Suprapubic skin (tissue), 4 donors: Measurements from ENCODE around the gene IL22RA2. TPM values are rescaled to one million over a fixed set of nuclear protein-coding genes. Genes with fewer than 3 reads are reported as not detected.

Experiments used
- DNase-seq, 2 donors: peaks; one replicate each; pipeline ENCODE4 v3.0.0-alpha.2; 2019; ENCODE audit warnings: low spot score in 2 of 2
- H3K27ac ChIP-seq: fragments of 200-600 bp; sonication (generic); one replicate; pipeline ENCODE4 v1.5.1; 2019
- H3K27me3 ChIP-seq: fragments of 200-600 bp; sonication (generic); one replicate; pipeline ENCODE4 v1.5.1; 2019
- H3K36me3 ChIP-seq: fragments of 200-600 bp; sonication (generic); one replicate; pipeline ENCODE4 v1.5.1; 2019
- H3K4me1 ChIP-seq: fragments of 200-600 bp; sonication (generic); one replicate; pipeline ENCODE4 v1.5.1; 2019
- H3K4me3 ChIP-seq: fragments of 200-600 bp; sonication (generic); one replicate; pipeline ENCODE4 v1.5.1; 2019; ENCODE audit warnings: mild to moderate bottlenecking
- H3K9me3 ChIP-seq: fragments of 200-600 bp; sonication (generic); one replicate; pipeline ENCODE4 v1.5.1; 2019
- EP300 ChIP-seq: sonication (generic); formaldehyde crosslinking; IDR thresholded peaks from one replicate; pipeline ENCODE4 v1.6.1; 2017; ENCODE audit warnings: antibody characterized with exemption
- POLR2A ChIP-seq, 2 donors: fragments of 450-650 bp; IDR thresholded peaks; one replicate each; pipeline ENCODE4 v1.6.1; 2017; ENCODE audit warnings: antibody characterized with exemption in 2 of 2, mild to moderate bottlenecking in 2 of 2, moderate library complexity in 2 of 2
- POLR2AphosphoS5 ChIP-seq, 3 donors: sonication (generic); formaldehyde crosslinking; IDR thresholded peaks; one replicate each; pipeline ENCODE4 v1.6.1; 2017; ENCODE audit warnings: antibody characterized with exemption in 3 of 3
- WGBS: methylation state at CpG from one replicate; pipeline ENCODE4 v1.1.5; 2018; 5-methylcytosine and 5-hydroxymethylcytosine counted together
- total RNA-seq, 4 donors: library from RNA; depleted of rRNA; stranded (reverse); fragments of >200 nt; gene quantifications; one replicate each; pipeline ENCODE4 v1.1.0, GENCODE V29; 2016
- TF ChIP-seq, protein P1 (sequence below), 2 donors: fragments of 200-600 bp in 1 of 2; fragments of 450-650 bp in 1 of 2; sonication (generic) in 1 of 2; IDR thresholded peaks; one replicate each; pipeline ENCODE4 v1.5.1; 2016 to 2019; ENCODE audit warnings: antibody characterized with exemption in 2 of 2, mild to moderate bottlenecking in 1 of 2, moderate library complexity in 1 of 2

The IL22RA2 gene, protein sequence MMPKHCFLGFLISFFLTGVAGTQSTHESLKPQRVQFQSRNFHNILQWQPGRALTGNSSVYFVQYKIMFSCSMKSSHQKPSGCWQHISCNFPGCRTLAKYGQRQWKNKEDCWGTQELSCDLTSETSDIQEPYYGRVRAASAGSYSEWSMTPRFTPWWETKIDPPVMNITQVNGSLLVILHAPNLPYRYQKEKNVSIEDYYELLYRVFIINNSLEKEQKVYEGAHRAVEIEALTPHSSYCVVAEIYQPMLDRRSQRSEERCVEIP
- under 1 TPM in 2 of 4 donors, not detected in 2; 0.26 to 0.56 TPM for total RNA-seq

DNA sequence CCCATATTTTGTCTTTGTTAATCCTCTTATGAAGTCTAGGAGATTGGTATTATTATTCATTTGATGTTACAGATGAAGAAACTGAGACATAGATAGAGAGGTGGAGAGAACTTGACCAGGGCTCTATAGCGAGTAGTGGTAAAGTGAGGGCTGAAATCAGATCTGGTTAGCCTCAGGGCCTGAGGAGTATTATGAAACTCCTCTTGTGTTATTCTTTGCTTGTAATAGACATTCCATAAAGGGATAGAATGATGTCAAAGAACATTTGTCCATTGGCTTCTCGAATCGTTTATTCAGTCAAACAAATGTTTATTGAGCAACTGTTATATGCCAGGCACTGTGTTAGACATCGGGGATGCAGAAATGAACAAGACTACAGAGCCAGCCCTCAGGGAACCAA is at the start of gene IL22RA2:
Gene IL22RA2 (minus strand): TSS at position 144 of the 400 bp plus-strand sequence. CDS start 11,895 bp downstream, outside the sequence.
- 86% methylated on average over 4 of the region's 4 CpGs for WGBS
- Histone ChIP-seq H3K4me1 (peaks cover 12% of the 10 kb centered on the region), H3K27ac (no peak within 1 kb of the TSS), H3K27me3 (no peaks in the 10 kb centered on the region), H3K36me3 (no peaks in the 10 kb centered on the region), H3K4me3 (no peak within 1 kb of the TSS), H3K9me3 (no peaks in the 10 kb centered on the region)
- no peak for DNase-seq
- no peak for TF ChIP-seq EP300
- TF ChIP-seq, protein P1, sequence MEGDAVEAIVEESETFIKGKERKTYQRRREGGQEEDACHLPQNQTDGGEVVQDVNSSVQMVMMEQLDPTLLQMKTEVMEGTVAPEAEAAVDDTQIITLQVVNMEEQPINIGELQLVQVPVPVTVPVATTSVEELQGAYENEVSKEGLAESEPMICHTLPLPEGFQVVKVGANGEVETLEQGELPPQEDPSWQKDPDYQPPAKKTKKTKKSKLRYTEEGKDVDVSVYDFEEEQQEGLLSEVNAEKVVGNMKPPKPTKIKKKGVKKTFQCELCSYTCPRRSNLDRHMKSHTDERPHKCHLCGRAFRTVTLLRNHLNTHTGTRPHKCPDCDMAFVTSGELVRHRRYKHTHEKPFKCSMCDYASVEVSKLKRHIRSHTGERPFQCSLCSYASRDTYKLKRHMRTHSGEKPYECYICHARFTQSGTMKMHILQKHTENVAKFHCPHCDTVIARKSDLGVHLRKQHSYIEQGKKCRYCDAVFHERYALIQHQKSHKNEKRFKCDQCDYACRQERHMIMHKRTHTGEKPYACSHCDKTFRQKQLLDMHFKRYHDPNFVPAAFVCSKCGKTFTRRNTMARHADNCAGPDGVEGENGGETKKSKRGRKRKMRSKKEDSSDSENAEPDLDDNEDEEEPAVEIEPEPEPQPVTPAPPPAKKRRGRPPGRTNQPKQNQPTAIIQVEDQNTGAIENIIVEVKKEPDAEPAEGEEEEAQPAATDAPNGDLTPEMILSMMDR (IDR thresholded peaks at IDR 0.05): no peak
- TF ChIP-seq POLR2A (IDR thresholded peaks at IDR 0.05): no peak
- TF ChIP-seq POLR2AphosphoS5 (IDR thresholded peaks at IDR 0.05): no peak

DNA sequence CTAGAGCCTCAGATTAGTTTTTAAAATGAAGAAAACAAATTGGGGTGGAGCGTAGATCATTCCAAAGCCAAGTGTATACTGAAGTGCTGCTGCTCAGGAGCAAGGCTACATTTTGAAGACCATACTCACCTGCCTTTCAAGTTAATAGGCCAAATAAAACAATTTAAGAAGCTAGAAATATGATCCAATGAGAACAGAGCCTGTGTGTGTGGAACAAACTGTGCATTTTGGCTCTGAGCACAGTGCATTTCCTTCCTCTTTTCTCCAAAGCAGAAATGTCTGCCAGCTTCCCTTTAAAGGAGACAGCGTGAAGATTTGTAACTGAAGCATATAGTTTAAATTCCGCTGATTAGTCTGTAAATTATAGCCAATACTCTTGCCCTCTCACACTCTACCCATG is 48.9 kb upstream of the IL22RA2 start:
- H3K9me3 ChIP-seq: no peaks in the 10 kb centered on the region
- no peak for DNase-seq
- 29% methylated on average over 3 of the region's 3 CpGs for WGBS
- TF ChIP-seq, protein P1 (IDR thresholded peaks at IDR 0.05): no peak
- no peak for TF ChIP-seq POLR2A (IDR thresholded peaks at IDR 0.05)
- no peak for TF ChIP-seq POLR2AphosphoS5 (IDR thresholded peaks at IDR 0.05)
- no peak for TF ChIP-seq EP300
- H3K4me3 ChIP-seq: no peak overlapping the region
- H3K4me1 ChIP-seq: peaks cover 63% of the 10 kb centered on the region
- H3K27me3 ChIP-seq: no peaks in the 10 kb centered on the region
- H3K36me3 ChIP-seq: no peaks in the 10 kb centered on the region
- peak overlapping the region; percentile 59 for H3K27ac ChIP-seq

DNA sequence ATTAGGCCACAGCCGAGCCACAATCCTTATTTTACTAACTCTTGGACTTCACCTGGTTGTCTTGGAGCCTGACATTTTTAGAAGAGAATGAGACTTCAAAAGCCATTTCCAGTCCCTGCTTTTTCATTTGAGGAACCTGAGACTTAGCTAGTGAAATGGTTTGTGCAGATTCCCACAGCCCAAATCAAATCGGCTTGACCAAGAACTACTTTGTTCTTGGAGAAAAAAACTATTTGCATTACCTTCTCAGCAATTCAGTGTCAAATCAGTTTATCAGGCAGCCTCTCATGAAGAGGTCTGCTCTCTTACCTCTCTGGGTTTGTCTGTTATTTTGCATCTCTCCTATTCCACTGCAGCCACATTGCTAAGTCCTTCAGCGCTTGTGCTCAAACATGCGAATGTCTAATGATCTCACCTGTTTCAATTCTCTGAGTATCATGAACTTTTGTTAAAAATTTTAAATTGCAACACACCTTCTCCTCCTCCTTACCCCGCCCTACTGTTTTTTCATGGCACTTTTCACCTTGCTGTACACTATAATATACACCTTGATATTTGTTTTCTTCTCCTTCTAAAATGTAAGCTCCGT is 46.3 kb upstream of the IL22RA2 start:
- Histone ChIP-seq H3K27me3 (no peaks in the 10 kb centered on the region), H3K36me3 (no peaks in the 10 kb centered on the region), H3K9me3 (no peaks in the 10 kb centered on the region), H3K4me3 (peak overlapping the region; percentile 84), H3K27ac (peak overlapping the region; percentile 99), H3K4me1 (peaks cover 83% of the 10 kb centered on the region)
- WGBS: 31% methylated on average over 6 of the region's 6 CpGs
- no peak for DNase-seq
- no peak for TF ChIP-seq POLR2AphosphoS5 (IDR thresholded peaks at IDR 0.05)
- no peak for TF ChIP-seq EP300
- TF ChIP-seq POLR2A (IDR thresholded peaks at IDR 0.05): no peak
- TF ChIP-seq, protein P1 (IDR thresholded peaks at IDR 0.05): no peak

DNA sequence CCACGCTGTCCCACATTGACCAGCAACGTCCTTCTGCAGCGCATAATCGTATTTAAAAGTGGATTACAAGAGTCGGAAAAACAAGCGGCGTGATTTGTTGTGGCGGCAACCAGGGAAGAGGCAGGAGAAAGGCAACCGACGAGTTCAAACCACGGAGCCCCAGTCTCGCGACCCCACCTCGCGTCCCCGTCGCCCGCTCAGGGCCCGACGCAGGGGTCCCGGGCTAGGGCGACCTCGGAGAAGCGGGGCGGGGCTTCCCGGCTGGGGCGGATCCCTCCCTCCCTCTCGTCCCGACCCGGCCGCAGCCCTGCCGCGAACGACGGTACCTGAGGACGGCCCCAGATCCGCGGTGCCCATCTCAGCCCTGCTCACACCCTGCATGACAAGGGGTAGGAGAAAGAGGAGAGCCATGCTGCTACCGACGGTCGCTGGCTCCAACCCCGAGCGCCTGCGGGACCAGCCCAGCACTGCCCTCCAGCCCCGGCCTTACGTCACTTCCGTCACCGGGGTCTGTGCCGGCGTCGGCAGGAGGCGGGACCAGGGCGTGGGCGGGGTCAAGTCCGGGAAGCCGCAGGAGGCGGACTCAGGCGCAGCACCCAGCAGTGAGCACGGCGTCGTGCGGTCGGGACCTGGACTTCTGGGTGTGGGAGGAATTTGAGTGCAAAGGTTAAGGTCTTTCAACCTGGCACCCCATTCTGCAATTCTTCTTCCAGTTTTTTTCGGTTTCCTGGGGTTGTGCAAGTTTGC is 45.6 kb upstream of the IL22RA2 start, which contains the start of gene IFNGR1:
Gene IFNGR1 (minus strand): TSS at position 469 of the 747 bp plus-strand sequence. CDS start 58 bp downstream, at position 411.
- Histone ChIP-seq H3K9me3 (no peaks in the 10 kb centered on the region), H3K36me3 (no peaks in the 10 kb centered on the region), H3K27ac (peak within 1 kb of the TSS; percentile 99), H3K27me3 (no peaks in the 10 kb centered on the region), H3K4me1 (peaks cover 86% of the 10 kb centered on the region), H3K4me3 (peak within 1 kb of the TSS; percentile 84)
- TF ChIP-seq EP300 (no peak), POLR2AphosphoS5 (IDR thresholded peaks at IDR 0.05) (peak; percentile 94 to 96 (median 94)), POLR2A (IDR thresholded peaks at IDR 0.05) (peak; percentile 91 to 98)
- 0% methylated on average over 25 of the region's 64 CpGs for WGBS
- DNase-seq: peak; percentile 98

DNA sequence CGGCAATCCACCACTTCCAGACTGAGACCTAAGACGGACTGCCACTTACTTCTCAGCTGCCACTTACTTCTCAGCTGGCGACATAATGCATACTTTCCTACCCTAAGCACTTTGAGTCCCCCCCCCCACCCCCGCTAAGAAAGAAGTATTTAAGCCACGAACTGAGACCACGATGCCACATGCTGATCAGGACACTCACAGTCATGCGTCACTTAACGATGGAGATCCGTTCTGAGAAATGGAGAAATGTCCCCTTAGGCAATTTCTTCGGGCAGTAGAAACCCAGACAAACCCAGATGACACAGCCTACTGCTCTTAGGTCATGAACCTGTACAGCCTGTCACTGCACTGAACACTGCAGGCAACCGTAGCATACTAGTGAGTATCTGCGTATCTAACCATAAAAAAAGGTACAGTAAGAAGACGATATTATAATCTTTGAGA is 45.1 kb upstream of the IL22RA2 start:
- Histone ChIP-seq H3K4me1 (peaks cover 86% of the 10 kb centered on the region), H3K36me3 (no peaks in the 10 kb centered on the region)
- peak; percentile 33 to 60 (median 59) for TF ChIP-seq POLR2AphosphoS5 (IDR thresholded peaks at IDR 0.05)
- no peak for TF ChIP-seq EP300
- TF ChIP-seq, protein P1 (IDR thresholded peaks at IDR 0.05): no peak
- TF ChIP-seq POLR2A (IDR thresholded peaks at IDR 0.05): peak in 1 of 2 donors; percentile 44

More for the DNA sequence above, 45.1 kb upstream of the IL22RA2 start:
- 0% methylated on average over 13 of the region's 13 CpGs for WGBS
- H3K27me3 ChIP-seq: no peaks in the 10 kb centered on the region
- H3K27ac ChIP-seq: peak overlapping the region; percentile 99
- H3K4me3 ChIP-seq: peak overlapping the region; percentile 84
- H3K9me3 ChIP-seq: no peaks in the 10 kb centered on the region
- peak in 1 of 2 donors; percentile 73 for DNase-seq
